K562 (cell line): ENCODE results near the gene PUS7. TPM values are rescaled to one million over a fixed set of nuclear protein-coding genes. Genes with fewer than 3 reads are reported as not detected.

Experiments used
- ETV6 ChIP-seq, 3 experiments: fragments of 150-350 bp in 1 of 3; sonication (generic) in 1 of 3; formaldehyde crosslinking in 1 of 3; IDR thresholded peaks; 2 replicates each; pipeline versions ENCODE4 v1.6.1 to v1.8.0; 2014 to 2022; ENCODE audit warnings: borderline replicate concordance in 2 of 3, low read depth in 2 of 3, antibody characterized with exemption in 1 of 3, low read length in 1 of 3, mild to moderate bottlenecking in 1 of 3, missing genetic modification reagents in 1 of 3
- EWSR1 ChIP-seq: fragments of 450-650 bp; IDR thresholded peaks from 2 replicates; pipeline ENCODE4 v1.6.1; 2018; ENCODE audit warnings: borderline replicate concordance, mild to moderate bottlenecking, low read depth, moderate library complexity; ENCODE audit not compliant: partially characterized antibody
- HDAC1 ChIP-seq, 2 experiments: fragments of 450-650 bp; IDR thresholded peaks; 2 replicates each; pipeline ENCODE4 v1.6.1; 2016 to 2017; ENCODE audit warnings: inconsistent platforms in 1 of 2, mild to moderate bottlenecking in 1 of 2, moderate library complexity in 1 of 2
- NFE2L1 ChIP-seq: fragments of 450-650 bp; IDR thresholded peaks from 2 replicates; pipeline ENCODE4 v1.6.1; 2016; ENCODE audit warnings: missing genetic modification characterization, low read depth, mild to moderate bottlenecking, missing compliant biosample characterization, moderate library complexity, borderline replicate concordance
- RB1 ChIP-seq: fragments of 450-650 bp; IDR thresholded peaks from 2 replicates; pipeline ENCODE4 v1.6.1; 2017; ENCODE audit warnings: low read depth, mild to moderate bottlenecking
- SAFB ChIP-seq: fragments of 200-400 bp; formaldehyde crosslinking; IDR thresholded peaks from 2 replicates; pipeline ENCODE4 v1.6.1; 2017; ENCODE audit warnings: low read depth, low read length, borderline replicate concordance
- SAP30 ChIP-seq: fragments of 200-600 bp; sonication (generic); IDR thresholded peaks from 2 replicates; pipeline ENCODE4 v1.6.1; 2012; ENCODE audit warnings: borderline replicate concordance, low read depth, mild to moderate bottlenecking, moderate library complexity, low read length, control low read depth, inconsistent platforms; ENCODE audit not compliant: insufficient read depth, poor library complexity, severe bottlenecking
- SETDB1 ChIP-seq: IDR thresholded peaks from one replicate; pipeline ENCODE4 v1.6.1; 2012; ENCODE audit warnings: low read length, control low read depth, inconsistent platforms
- SRSF1 ChIP-seq: fragments of 200-400 bp; formaldehyde crosslinking; IDR thresholded peaks from 2 replicates; pipeline ENCODE4 v1.6.1; 2017; ENCODE audit warnings: mild to moderate bottlenecking, low read depth, low read length, moderate library complexity
- TAF15 ChIP-seq: fragments of 200-400 bp; formaldehyde crosslinking; IDR thresholded peaks from 2 replicates; pipeline ENCODE4 v1.6.1; 2017; ENCODE audit warnings: mild to moderate bottlenecking, low read depth, low read length, moderate library complexity
- TOE1 ChIP-seq, 2 experiments: fragments of 450-650 bp in 1 of 2; sonication (generic) in 1 of 2; formaldehyde crosslinking in 1 of 2; IDR thresholded peaks; 2 replicates each; pipeline versions ENCODE4 v1.7.1 to v1.8.0; 2016 to 2022; ENCODE audit warnings: borderline replicate concordance in 2 of 2, mild to moderate bottlenecking in 2 of 2, antibody characterized with exemption in 1 of 2, inconsistent platforms in 1 of 2, low read depth in 1 of 2, missing genetic modification reagents in 1 of 2, moderate library complexity in 1 of 2
- WHSC1 ChIP-seq: IDR thresholded peaks from one replicate; pipeline ENCODE4 v1.6.1; 2012; ENCODE audit warnings: low read length, control low read depth, inconsistent platforms
- polyA plus RNA-seq, 8 experiments: library from polyadenylated mRNA; depleted of rRNA in 4 of 8; stranded (reverse) in 5 of 8; unstranded in 3 of 8; fragments of >200 nt; fragmentation: Nextera tagmentation in 2 of 8; fragmentation: Illumina TruSeq in 1 of 8; extraction: Ambion mirVana in 2 of 8; extraction: Trizol in 1 of 8; gene quantifications; 2 replicates each; pipeline versions ENCODE4 v1.2.1 to v1.2.3, GENCODE V29; 2011 to 2014; ENCODE audit warnings: inconsistent platforms in 1 of 8, missing spikeins in 1 of 8
- total RNA-seq, 7 experiments: library from RNA; depleted of rRNA in 6 of 7; stranded (reverse); fragments of >200 nt in 6 of 7; fragmentation: Illumina TruSeq in 2 of 7; extraction: Trizol in 2 of 7; gene quantifications; 2 replicates each; pipeline versions ENCODE4 v1.2.1 to v1.2.3, GENCODE V29; 2011 to 2021; ENCODE audit warnings: low replicate concordance in 1 of 7
- TF ChIP-seq, protein P1 (sequence below): sonication (generic); formaldehyde crosslinking; IDR thresholded peaks from 2 replicates; pipeline ENCODE4 v1.8.0; 2022; ENCODE audit warnings: mild to moderate bottlenecking, low read depth, missing genetic modification reagents
- TF ChIP-seq, protein P2 (sequence below): fragments of 450-650 bp; IDR thresholded peaks from one replicate; pipeline ENCODE4 v1.6.1; 2018; ENCODE audit warnings: mild to moderate bottlenecking, moderate library complexity; ENCODE audit not compliant: partially characterized antibody
- TF ChIP-seq, protein P3 (sequence below): sonication (generic); formaldehyde crosslinking; IDR thresholded peaks from 2 replicates; pipeline ENCODE4 v1.8.0; 2022; ENCODE audit warnings: missing genetic modification reagents, mild to moderate bottlenecking, borderline replicate concordance
- TF ChIP-seq, protein P4 (sequence below): sonication (generic); formaldehyde crosslinking; IDR thresholded peaks from 2 replicates; pipeline ENCODE4 v1.8.1; 2023; ENCODE audit warnings: mild to moderate bottlenecking, missing genetic modification reagents
- TF ChIP-seq, protein P5 (sequence below): sonication (generic); formaldehyde crosslinking; IDR thresholded peaks from 2 replicates; pipeline ENCODE4 v1.8.1; 2023; ENCODE audit warnings: mild to moderate bottlenecking, missing genetic modification reagents, moderate library complexity

PUS7 gene
- total and polyA plus RNA-seq, 9 of the 15 experiments (the other 6 are each of a cell fraction or from before 2014, with no cell fraction given): 15.1 to 95.6 (median 63.2) TPM

DNA sequence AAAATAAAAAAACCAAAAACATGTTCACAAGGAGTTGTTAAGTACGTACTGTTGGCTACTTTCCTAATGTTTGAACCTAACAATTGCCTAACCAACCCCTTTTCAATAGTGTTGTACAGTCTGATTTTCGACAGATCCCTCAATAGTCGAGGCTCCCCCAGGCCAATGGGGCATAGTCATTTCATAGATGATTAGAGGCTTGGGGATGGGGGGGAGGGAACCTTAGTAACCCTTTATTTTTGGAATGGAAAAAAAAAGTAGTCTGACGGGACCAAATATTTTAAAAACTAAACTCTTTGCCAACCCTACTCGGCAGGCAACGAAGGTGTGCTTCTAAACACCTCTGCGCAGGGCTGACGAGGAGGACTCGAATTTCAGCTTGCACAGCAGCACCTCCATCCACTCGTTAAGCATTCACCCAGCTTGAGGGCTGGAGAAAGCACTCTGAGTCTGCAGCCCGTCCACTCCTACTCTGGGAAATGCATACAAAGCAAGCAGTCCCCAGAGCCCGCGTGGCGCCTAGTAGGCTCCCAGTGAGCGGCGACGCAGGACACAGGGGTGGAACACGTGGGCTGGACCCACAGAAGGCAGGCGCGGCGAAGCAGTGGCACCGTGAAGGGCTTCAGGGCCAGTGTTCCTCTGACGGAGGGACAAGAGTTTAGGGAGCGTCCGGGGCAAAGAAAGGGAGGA is 899 bp downstream of the PUS7 start (continued):
- no peak for TF ChIP-seq ETV6 (IDR thresholded peaks at IDR 0.05; ENCODE audit: borderline replicate concordance in 1 of 2, low read depth in 2 of 2, low read length in 1 of 2)
- peak; percentile 93; the same call in 1 of the 2 replicates for TF ChIP-seq ETV6 (CRISPR knock-in tag; IDR thresholded peaks at IDR 0.05; ENCODE audit: borderline replicate concordance)
- no peak for TF ChIP-seq NFE2L1 (tag)
- TF ChIP-seq, protein P1, sequence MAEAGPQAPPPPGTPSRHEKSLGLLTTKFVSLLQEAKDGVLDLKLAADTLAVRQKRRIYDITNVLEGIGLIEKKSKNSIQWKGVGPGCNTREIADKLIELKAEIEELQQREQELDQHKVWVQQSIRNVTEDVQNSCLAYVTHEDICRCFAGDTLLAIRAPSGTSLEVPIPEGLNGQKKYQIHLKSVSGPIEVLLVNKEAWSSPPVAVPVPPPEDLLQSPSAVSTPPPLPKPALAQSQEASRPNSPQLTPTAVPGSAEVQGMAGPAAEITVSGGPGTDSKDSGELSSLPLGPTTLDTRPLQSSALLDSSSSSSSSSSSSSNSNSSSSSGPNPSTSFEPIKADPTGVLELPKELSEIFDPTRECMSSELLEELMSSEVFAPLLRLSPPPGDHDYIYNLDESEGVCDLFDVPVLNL: peak; percentile 63; the same call in 1 of the 2 replicates
- TF ChIP-seq TOE1 (IDR thresholded peaks at IDR 0.05; ENCODE audit: borderline replicate concordance): no peak
- 0 out of 2 replicates have a peak, but pooled peaks have one; percentile 57 for TF ChIP-seq TOE1 (CRISPR knock-in tag; IDR thresholded peaks at IDR 0.05; ENCODE audit: borderline replicate concordance, low read depth)
- no peak for TF ChIP-seq EWSR1
- TF ChIP-seq SAFB: no peak
- TF ChIP-seq RB1: 0 out of 2 replicates have a peak, but pooled peaks have one; percentile 26
- TF ChIP-seq, protein P2, sequence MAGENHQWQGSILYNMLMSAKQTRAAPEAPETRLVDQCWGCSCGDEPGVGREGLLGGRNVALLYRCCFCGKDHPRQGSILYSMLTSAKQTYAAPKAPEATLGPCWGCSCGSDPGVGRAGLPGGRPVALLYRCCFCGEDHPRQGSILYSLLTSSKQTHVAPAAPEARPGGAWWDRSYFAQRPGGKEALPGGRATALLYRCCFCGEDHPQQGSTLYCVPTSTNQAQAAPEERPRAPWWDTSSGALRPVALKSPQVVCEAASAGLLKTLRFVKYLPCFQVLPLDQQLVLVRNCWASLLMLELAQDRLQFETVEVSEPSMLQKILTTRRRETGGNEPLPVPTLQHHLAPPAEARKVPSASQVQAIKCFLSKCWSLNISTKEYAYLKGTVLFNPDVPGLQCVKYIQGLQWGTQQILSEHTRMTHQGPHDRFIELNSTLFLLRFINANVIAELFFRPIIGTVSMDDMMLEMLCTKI: no peak
- TF ChIP-seq SRSF1: no peak
- no peak for TF ChIP-seq WHSC1
- TF ChIP-seq, protein P3, sequence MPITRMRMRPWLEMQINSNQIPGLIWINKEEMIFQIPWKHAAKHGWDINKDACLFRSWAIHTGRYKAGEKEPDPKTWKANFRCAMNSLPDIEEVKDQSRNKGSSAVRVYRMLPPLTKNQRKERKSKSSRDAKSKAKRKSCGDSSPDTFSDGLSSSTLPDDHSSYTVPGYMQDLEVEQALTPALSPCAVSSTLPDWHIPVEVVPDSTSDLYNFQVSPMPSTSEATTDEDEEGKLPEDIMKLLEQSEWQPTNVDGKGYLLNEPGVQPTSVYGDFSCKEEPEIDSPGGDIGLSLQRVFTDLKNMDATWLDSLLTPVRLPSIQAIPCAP (CRISPR knock-in tag): peak; percentile 87; the same call in 1 of the 2 replicates
- TF ChIP-seq, protein P4, sequence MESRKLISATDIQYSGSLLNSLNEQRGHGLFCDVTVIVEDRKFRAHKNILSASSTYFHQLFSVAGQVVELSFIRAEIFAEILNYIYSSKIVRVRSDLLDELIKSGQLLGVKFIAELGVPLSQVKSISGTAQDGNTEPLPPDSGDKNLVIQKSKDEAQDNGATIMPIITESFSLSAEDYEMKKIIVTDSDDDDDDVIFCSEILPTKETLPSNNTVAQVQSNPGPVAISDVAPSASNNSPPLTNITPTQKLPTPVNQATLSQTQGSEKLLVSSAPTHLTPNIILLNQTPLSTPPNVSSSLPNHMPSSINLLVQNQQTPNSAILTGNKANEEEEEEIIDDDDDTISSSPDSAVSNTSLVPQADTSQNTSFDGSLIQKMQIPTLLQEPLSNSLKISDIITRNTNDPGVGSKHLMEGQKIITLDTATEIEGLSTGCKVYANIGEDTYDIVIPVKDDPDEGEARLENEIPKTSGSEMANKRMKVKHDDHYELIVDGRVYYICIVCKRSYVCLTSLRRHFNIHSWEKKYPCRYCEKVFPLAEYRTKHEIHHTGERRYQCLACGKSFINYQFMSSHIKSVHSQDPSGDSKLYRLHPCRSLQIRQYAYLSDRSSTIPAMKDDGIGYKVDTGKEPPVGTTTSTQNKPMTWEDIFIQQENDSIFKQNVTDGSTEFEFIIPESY (CRISPR knock-in tag): peak; percentile 72
- TF ChIP-seq HDAC1 (IDR thresholded peaks at IDR 0.05): peak in 1 of 2 experiments; percentile 97; a peak in 2 of 4 replicates
- no peak for TF ChIP-seq TAF15
- peak; percentile 92 for TF ChIP-seq SAP30
- TF ChIP-seq, protein P5, sequence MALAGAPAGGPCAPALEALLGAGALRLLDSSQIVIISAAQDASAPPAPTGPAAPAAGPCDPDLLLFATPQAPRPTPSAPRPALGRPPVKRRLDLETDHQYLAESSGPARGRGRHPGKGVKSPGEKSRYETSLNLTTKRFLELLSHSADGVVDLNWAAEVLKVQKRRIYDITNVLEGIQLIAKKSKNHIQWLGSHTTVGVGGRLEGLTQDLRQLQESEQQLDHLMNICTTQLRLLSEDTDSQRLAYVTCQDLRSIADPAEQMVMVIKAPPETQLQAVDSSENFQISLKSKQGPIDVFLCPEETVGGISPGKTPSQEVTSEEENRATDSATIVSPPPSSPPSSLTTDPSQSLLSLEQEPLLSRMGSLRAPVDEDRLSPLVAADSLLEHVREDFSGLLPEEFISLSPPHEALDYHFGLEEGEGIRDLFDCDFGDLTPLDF (CRISPR knock-in tag): peak; percentile 39; the same call in 1 of the 2 replicates
- no peak for TF ChIP-seq SETDB1
